ENCODE data around the gene BTBD7.

The BTBD7 gene

GRCh38 chr14:93223565-93223964 is 109.3 kb downstream of the BTBD7 start:
- TF ChIP-seq CTCF (IDR thresholded peaks at IDR 0.05; ENCODE audit: low read depth, low read length): no peak
- DNase-seq (ENCODE audit: low read depth in 2 of 2): no peak
- H3K4me3 ChIP-seq (replicated peaks in 1 of 2; ENCODE audit: low read depth in 2 of 2, low read length in 2 of 2): no peak overlapping the region

GRCh38 chr14:93220509-93220908 is 112.3 kb downstream of the BTBD7 start:
- no peak for DNase-seq (ENCODE audit: low read depth in 2 of 2)
- no peak overlapping the region for H3K4me3 ChIP-seq (replicated peaks in 1 of 2; ENCODE audit: low read depth in 2 of 2, low read length in 2 of 2)
- TF ChIP-seq CTCF (IDR thresholded peaks at IDR 0.05; ENCODE audit: low read depth, low read length): no peak

- no peak overlapping the region for H3K4me3 ChIP-seq (replicated peaks in 1 of 2; ENCODE audit: low read depth in 2 of 2, low read length in 2 of 2)
- peak; percentile 75 to 80 for DNase-seq (ENCODE audit: low read depth in 2 of 2)
- TF ChIP-seq CTCF (IDR thresholded peaks at IDR 0.05; ENCODE audit: low read depth, low read length): peak; percentile 55
Measured at GRCh38 chr14:93219103-93219726, 113.6 kb downstream of the BTBD7 start.

- no peak overlapping the region for H3K4me3 ChIP-seq (replicated peaks in 1 of 2; ENCODE audit: low read depth in 2 of 2, low read length in 2 of 2)
- TF ChIP-seq CTCF (IDR thresholded peaks at IDR 0.05; ENCODE audit: low read depth, low read length): no peak
- no peak for DNase-seq (ENCODE audit: low read depth in 2 of 2)
Measured at GRCh38 chr14:93214598-93214997, 118.2 kb downstream of the BTBD7 start.

- TF ChIP-seq CTCF (IDR thresholded peaks at IDR 0.05; ENCODE audit: low read depth, low read length): no peak
- no peak overlapping the region for H3K4me3 ChIP-seq (replicated peaks in 1 of 2; ENCODE audit: low read depth in 2 of 2, low read length in 2 of 2)
- no peak for DNase-seq (ENCODE audit: low read depth in 2 of 2)
Measured at GRCh38 chr14:93212432-93212831, 120.4 kb downstream of the BTBD7 start.

GRCh38 chr14:93207468-93208308 is 125.1 kb downstream of the BTBD7 start:
- H3K4me3 ChIP-seq (replicated peaks in 1 of 2; ENCODE audit: low read depth in 2 of 2, low read length in 2 of 2): peak overlapping the region; percentile 91 to 95
- peak; percentile 61 to 70 for DNase-seq (ENCODE audit: low read depth in 2 of 2)
- peak; percentile 45 for TF ChIP-seq CTCF (IDR thresholded peaks at IDR 0.05; ENCODE audit: low read depth, low read length)

All from cardiac fibroblast (primary cell).